WTC11 (cell line): ENCODE measurements around the gene C2orf49. TPM values are rescaled to one million over a fixed set of nuclear protein-coding genes. Genes with fewer than 3 reads are reported as not detected.

Experiments used
- ATAC-seq: fragments of 200-7000 bp; cut with Tn5 transposase; 2 replicates; pipeline ENCODE4 v1.10.0; 2021; ENCODE audit warnings: mild to moderate bottlenecking, moderate library complexity
- CTCF ChIA-PET: fragments of 300-600 bp; sonication (Branson Sonifier 250); formaldehyde crosslinking; loops from one replicate; lab custom pipeline; 2021; ENCODE audit warnings: antibody characterized with exemption; lab: Charles Lee
- POLR2A ChIA-PET: fragments of 350-600 bp; sonication (Branson Sonifier 250); formaldehyde crosslinking; loops from one replicate; lab custom pipeline; 2021; ENCODE audit warnings: antibody characterized with exemption; lab: Charles Lee
- DNase-seq: peaks from one replicate; pipeline ENCODE4 v3.0.0; 2021; ENCODE audit warnings: low spot score
- H3K27ac Mint-ChIP-seq: 2 replicates; pipeline ENCODE4 v1.8.0; 2021; ENCODE audit warnings: mixed read lengths
- H3K27me3 Mint-ChIP-seq: 2 replicates; pipeline ENCODE4 v1.8.0; 2021; ENCODE audit warnings: low read depth, mild to moderate bottlenecking, moderate library complexity, mixed read lengths
- H3K36me3 Mint-ChIP-seq: 2 replicates; pipeline ENCODE4 v1.8.0; 2021; ENCODE audit warnings: mixed read lengths
- H3K4me1 Mint-ChIP-seq: 2 replicates; pipeline ENCODE4 v1.8.0; 2022; ENCODE audit warnings: mixed read lengths
- H3K4me3 Mint-ChIP-seq: 2 replicates; pipeline ENCODE4 v1.8.0; 2021; ENCODE audit warnings: mild to moderate bottlenecking, moderate library complexity, mixed read lengths
- H3K9me3 Mint-ChIP-seq: 2 replicates; pipeline ENCODE4 v1.8.0; 2021; ENCODE audit warnings: mixed read lengths
- ATF1 ChIP-seq: sonication (generic); formaldehyde crosslinking; IDR thresholded peaks from 2 replicates; pipeline ENCODE4 v1.8.1; 2023; ENCODE audit warnings: mild to moderate bottlenecking, moderate library complexity, missing genetic modification reagents
- CBFB ChIP-seq: sonication (generic); formaldehyde crosslinking; IDR thresholded peaks from 2 replicates; pipeline ENCODE4 v1.8.1; 2022; ENCODE audit warnings: mild to moderate bottlenecking, low read depth, missing genetic modification reagents
- CREB1 ChIP-seq: sonication (generic); formaldehyde crosslinking; IDR thresholded peaks from 2 replicates; pipeline ENCODE4 v1.8.0; 2023; ENCODE audit warnings: mild to moderate bottlenecking, missing genetic modification reagents
- FOXP1 ChIP-seq: sonication (generic); formaldehyde crosslinking; IDR thresholded peaks from 2 replicates; pipeline ENCODE4 v1.8.0; 2022; ENCODE audit warnings: missing genetic modification reagents, mild to moderate bottlenecking, moderate library complexity, borderline replicate concordance
- JUN ChIP-seq: sonication (generic); formaldehyde crosslinking; IDR thresholded peaks from 2 replicates; pipeline ENCODE4 v1.8.0; 2023; ENCODE audit warnings: mild to moderate bottlenecking, missing genetic modification reagents
- NFE2L1 ChIP-seq: sonication (generic); formaldehyde crosslinking; IDR thresholded peaks from 2 replicates; pipeline ENCODE4 v1.8.1; 2023; ENCODE audit warnings: missing genetic modification reagents
- PRRX2 ChIP-seq: fragments of 250-450 bp; sonication (Bioruptor Pico); IDR thresholded peaks from 2 replicates; pipeline ENCODE4 v1.8.0; 2021; ENCODE audit warnings: mild to moderate bottlenecking
- RELA ChIP-seq: sonication (generic); formaldehyde crosslinking; IDR thresholded peaks from 2 replicates; pipeline ENCODE4 v1.8.1; 2022; ENCODE audit warnings: missing genetic modification reagents, mild to moderate bottlenecking, borderline replicate concordance
- RORB ChIP-seq: fragments of 250-450 bp; sonication (Bioruptor Pico); IDR thresholded peaks from 2 replicates; pipeline ENCODE4 v1.9.0; 2021; ENCODE audit warnings: mild to moderate bottlenecking
- SMAD4 ChIP-seq: sonication (generic); formaldehyde crosslinking; IDR thresholded peaks from 2 replicates; pipeline ENCODE4 v1.8.0; 2022; ENCODE audit warnings: mild to moderate bottlenecking, missing genetic modification reagents
- ZNF219 ChIP-seq: sonication (generic); formaldehyde crosslinking; IDR thresholded peaks from 2 replicates; pipeline ENCODE4 v1.8.0; 2023; ENCODE audit warnings: missing genetic modification reagents, mild to moderate bottlenecking, borderline replicate concordance
- ZNF396 ChIP-seq: fragments of 250-450 bp; sonication (Bioruptor Pico); IDR thresholded peaks from 2 replicates; pipeline ENCODE4 v1.8.0; 2021; ENCODE audit warnings: mild to moderate bottlenecking, moderate library complexity, borderline replicate concordance
- ZNF416 ChIP-seq: fragments of 250-450 bp; sonication (Bioruptor Pico); IDR thresholded peaks from 2 replicates; pipeline ENCODE4 v1.9.0; 2021; ENCODE audit warnings: mild to moderate bottlenecking, inconsistent platforms
- ZNF671 ChIP-seq: fragments of 250-450 bp; sonication (Bioruptor Pico); IDR thresholded peaks from 2 replicates; pipeline ENCODE4 v1.8.0; 2021; ENCODE audit warnings: mild to moderate bottlenecking
- total RNA-seq: library from RNA; stranded (reverse); gene quantifications from 3 replicates; pipeline ENCODE4 v1.2.3, GENCODE V29; 2021
- TF ChIP-seq, protein P1 (sequence below): sonication (generic); formaldehyde crosslinking; IDR thresholded peaks from 2 replicates; pipeline ENCODE4 v1.8.0; 2022; ENCODE audit warnings: missing genetic modification reagents
- TF ChIP-seq, protein P2 (sequence below): sonication (generic); formaldehyde crosslinking; IDR thresholded peaks from 2 replicates; pipeline ENCODE4 v1.8.1; 2023; ENCODE audit warnings: mild to moderate bottlenecking, missing genetic modification reagents
- TF ChIP-seq, protein P3 (sequence below): sonication (generic); formaldehyde crosslinking; IDR thresholded peaks from 2 replicates; pipeline ENCODE4 v1.8.1; 2022; ENCODE audit warnings: mild to moderate bottlenecking, moderate library complexity, missing genetic modification reagents
- TF ChIP-seq, protein P4 (sequence below): sonication (generic); formaldehyde crosslinking; IDR thresholded peaks from 2 replicates; pipeline ENCODE4 v1.8.0; 2023; ENCODE audit warnings: missing genetic modification reagents, mild to moderate bottlenecking, borderline replicate concordance
- TF ChIP-seq, protein P5 (sequence below): sonication (generic); formaldehyde crosslinking; IDR thresholded peaks from 2 replicates; pipeline ENCODE4 v1.8.1; 2023; ENCODE audit warnings: mild to moderate bottlenecking, missing genetic modification reagents, moderate library complexity
- TF ChIP-seq, protein P6 (sequence below): sonication (generic); formaldehyde crosslinking; conservative IDR thresholded peaks from 2 replicates; pipeline ENCODE4 v1.8.1; 2022; ENCODE audit warnings: mild to moderate bottlenecking, missing genetic modification reagents

C2orf49 gene
- total RNA-seq, 1 experiment from 2014 or later: 15.9 TPM

DNA sequence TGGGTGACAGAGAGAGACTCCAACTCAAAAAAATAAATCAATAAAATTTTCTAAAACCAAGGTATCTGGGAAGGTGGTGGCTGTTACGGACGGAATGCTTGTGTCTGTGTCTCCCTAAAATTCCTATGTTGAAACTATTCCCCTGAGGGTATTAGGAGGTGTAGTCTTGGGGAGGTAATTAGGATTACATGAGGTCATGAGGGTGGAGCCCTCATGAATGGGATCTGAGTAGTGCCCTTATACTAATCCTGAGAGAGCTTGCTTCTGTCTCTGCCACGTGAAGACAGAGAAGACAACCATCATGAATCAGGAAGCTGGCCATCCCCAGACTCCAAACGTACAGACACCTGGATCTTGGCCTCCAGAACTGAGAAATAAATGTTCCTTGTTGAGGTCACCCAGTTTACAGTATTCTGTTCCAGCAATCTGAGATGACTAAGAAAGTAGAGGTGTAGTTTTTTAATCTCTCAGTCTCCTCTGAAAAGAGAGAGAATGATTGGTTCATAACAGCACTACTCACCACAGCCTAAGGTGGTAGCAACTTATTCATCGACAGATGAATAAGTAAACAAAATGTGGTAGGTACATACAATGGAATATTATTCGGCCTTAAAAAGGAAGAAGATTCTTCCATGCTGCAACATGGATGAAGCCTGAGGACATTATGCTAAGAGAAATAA, 46.2 kb upstream of the C2orf49 start:
- no peak for ATAC-seq
- CTCF ChIA-PET: no interaction called here

DNA sequence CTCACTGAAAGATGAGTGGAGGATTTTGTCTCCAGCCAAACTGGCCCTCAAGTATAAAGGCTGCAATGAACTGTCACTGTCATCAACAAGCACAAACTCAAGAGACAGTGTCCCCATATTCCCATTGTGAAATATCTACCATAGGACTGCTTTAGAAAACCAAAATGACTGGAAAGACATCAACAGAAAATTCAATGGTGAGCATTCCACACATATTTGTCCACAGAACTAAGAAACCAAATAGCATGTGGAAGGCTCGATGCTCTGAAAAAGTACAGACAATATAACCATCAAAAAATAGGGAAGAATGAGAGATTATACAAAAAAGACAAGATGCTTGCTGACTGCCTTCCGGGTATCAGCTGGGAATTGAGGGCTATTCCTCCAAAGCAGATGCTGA, 45.4 kb upstream of the C2orf49 start:
- ATAC-seq (no peak), DNase-seq (no peak)
- H3K9me3 Mint-ChIP-seq: no peaks in the 10 kb centered on the region
- peaks cover 29% of the 10 kb centered on the region for H3K36me3 Mint-ChIP-seq
- H3K27ac Mint-ChIP-seq: no peak overlapping the region
- POLR2A ChIA-PET: no interaction called here
- CTCF ChIA-PET: no interaction called here
- no peak overlapping the region for H3K4me3 Mint-ChIP-seq
- H3K4me1 Mint-ChIP-seq: no peaks in the 10 kb centered on the region
- no peaks in the 10 kb centered on the region for H3K27me3 Mint-ChIP-seq
- TF ChIP-seq ATF1 (CRISPR knock-in tag): no peak
- TF ChIP-seq, protein P1, sequence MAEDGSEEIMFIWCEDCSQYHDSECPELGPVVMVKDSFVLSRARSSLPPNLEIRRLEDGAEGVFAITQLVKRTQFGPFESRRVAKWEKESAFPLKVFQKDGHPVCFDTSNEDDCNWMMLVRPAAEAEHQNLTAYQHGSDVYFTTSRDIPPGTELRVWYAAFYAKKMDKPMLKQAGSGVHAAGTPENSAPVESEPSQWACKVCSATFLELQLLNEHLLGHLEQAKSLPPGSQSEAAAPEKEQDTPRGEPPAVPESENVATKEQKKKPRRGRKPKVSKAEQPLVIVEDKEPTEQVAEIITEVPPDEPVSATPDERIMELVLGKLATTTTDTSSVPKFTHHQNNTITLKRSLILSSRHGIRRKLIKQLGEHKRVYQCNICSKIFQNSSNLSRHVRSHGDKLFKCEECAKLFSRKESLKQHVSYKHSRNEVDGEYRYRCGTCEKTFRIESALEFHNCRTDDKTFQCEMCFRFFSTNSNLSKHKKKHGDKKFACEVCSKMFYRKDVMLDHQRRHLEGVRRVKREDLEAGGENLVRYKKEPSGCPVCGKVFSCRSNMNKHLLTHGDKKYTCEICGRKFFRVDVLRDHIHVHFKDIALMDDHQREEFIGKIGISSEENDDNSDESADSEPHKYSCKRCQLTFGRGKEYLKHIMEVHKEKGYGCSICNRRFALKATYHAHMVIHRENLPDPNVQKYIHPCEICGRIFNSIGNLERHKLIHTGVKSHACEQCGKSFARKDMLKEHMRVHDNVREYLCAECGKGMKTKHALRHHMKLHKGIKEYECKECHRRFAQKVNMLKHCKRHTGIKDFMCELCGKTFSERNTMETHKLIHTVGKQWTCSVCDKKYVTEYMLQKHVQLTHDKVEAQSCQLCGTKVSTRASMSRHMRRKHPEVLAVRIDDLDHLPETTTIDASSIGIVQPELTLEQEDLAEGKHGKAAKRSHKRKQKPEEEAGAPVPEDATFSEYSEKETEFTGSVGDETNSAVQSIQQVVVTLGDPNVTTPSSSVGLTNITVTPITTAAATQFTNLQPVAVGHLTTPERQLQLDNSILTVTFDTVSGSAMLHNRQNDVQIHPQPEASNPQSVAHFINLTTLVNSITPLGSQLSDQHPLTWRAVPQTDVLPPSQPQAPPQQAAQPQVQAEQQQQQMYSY: no peak
- TF ChIP-seq, protein P2, sequence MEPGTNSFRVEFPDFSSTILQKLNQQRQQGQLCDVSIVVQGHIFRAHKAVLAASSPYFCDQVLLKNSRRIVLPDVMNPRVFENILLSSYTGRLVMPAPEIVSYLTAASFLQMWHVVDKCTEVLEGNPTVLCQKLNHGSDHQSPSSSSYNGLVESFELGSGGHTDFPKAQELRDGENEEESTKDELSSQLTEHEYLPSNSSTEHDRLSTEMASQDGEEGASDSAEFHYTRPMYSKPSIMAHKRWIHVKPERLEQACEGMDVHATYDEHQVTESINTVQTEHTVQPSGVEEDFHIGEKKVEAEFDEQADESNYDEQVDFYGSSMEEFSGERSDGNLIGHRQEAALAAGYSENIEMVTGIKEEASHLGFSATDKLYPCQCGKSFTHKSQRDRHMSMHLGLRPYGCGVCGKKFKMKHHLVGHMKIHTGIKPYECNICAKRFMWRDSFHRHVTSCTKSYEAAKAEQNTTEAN (CRISPR knock-in tag): no peak
- TF ChIP-seq, protein P3, sequence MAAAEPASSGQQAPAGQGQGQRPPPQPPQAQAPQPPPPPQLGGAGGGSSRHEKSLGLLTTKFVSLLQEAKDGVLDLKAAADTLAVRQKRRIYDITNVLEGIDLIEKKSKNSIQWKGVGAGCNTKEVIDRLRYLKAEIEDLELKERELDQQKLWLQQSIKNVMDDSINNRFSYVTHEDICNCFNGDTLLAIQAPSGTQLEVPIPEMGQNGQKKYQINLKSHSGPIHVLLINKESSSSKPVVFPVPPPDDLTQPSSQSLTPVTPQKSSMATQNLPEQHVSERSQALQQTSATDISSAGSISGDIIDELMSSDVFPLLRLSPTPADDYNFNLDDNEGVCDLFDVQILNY (CRISPR knock-in tag): no peak
- no peak for TF ChIP-seq ZNF396
- no peak for TF ChIP-seq ZNF416

More for the DNA sequence above, 46.2 kb upstream of the C2orf49 start:
- no peaks in the 10 kb centered on the region for H3K9me3 Mint-ChIP-seq
- no peak overlapping the region for H3K4me3 Mint-ChIP-seq
- POLR2A ChIA-PET: no interaction called here
- TF ChIP-seq ZNF671 (CRISPR knock-in tag) (no peak), PRRX2 (no peak), NFE2L1 (no peak)
- no peaks in the 10 kb centered on the region for H3K27me3 Mint-ChIP-seq
- H3K4me1 Mint-ChIP-seq: no peaks in the 10 kb centered on the region
- H3K27ac Mint-ChIP-seq: no peak overlapping the region
- peaks cover 25% of the 10 kb centered on the region for H3K36me3 Mint-ChIP-seq
- no peak for DNase-seq

DNA sequence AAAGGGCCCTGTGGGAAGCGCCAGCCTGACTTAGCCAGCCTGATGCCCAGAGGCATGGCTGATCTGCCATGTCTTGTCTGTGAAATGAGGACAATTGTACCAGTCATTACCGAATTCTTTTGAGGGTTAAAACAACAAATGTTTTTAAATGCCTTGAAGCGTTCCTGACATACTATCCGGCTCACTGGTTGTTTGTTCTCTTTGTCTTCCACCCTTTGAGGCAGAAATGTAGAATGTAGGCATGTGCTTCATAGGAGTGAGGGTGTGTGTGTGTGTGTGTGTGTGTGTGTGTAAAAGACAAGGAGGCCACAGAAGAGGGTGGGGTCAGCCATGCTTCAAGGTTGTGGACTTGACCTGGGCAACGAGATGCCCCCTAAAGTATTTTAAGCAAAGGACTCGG, 43.3 kb upstream of the C2orf49 start:
- CTCF ChIA-PET: interaction anchor here (0.5 to 2.4 kb wide), 9 partner anchors 15 to 180 kb away, joined by 3 to 12 read pairs (median 8); no protein-coding TSS in a partner anchor
- no peaks in the 10 kb centered on the region for H3K4me1 Mint-ChIP-seq
- DNase-seq: no peak
- H3K4me3 Mint-ChIP-seq: no peak overlapping the region
- no peak overlapping the region for H3K27ac Mint-ChIP-seq
- no peak for ATAC-seq
- POLR2A ChIA-PET: no interaction called here
- H3K36me3 Mint-ChIP-seq: peaks cover 45% of the 10 kb centered on the region
- no peaks in the 10 kb centered on the region for H3K27me3 Mint-ChIP-seq
- H3K9me3 Mint-ChIP-seq: no peaks in the 10 kb centered on the region
- TF ChIP-seq ZNF396 (no peak), CREB1 (CRISPR knock-in tag) (no peak), ZNF219 (CRISPR knock-in tag) (no peak), SMAD4 (CRISPR knock-in tag) (no peak), RELA (CRISPR knock-in tag) (no peak), JUN (no peak), RORB (CRISPR knock-in tag) (no peak), FOXP1 (CRISPR knock-in tag) (no peak), CBFB (CRISPR knock-in tag) (no peak)
- TF ChIP-seq, protein P4, sequence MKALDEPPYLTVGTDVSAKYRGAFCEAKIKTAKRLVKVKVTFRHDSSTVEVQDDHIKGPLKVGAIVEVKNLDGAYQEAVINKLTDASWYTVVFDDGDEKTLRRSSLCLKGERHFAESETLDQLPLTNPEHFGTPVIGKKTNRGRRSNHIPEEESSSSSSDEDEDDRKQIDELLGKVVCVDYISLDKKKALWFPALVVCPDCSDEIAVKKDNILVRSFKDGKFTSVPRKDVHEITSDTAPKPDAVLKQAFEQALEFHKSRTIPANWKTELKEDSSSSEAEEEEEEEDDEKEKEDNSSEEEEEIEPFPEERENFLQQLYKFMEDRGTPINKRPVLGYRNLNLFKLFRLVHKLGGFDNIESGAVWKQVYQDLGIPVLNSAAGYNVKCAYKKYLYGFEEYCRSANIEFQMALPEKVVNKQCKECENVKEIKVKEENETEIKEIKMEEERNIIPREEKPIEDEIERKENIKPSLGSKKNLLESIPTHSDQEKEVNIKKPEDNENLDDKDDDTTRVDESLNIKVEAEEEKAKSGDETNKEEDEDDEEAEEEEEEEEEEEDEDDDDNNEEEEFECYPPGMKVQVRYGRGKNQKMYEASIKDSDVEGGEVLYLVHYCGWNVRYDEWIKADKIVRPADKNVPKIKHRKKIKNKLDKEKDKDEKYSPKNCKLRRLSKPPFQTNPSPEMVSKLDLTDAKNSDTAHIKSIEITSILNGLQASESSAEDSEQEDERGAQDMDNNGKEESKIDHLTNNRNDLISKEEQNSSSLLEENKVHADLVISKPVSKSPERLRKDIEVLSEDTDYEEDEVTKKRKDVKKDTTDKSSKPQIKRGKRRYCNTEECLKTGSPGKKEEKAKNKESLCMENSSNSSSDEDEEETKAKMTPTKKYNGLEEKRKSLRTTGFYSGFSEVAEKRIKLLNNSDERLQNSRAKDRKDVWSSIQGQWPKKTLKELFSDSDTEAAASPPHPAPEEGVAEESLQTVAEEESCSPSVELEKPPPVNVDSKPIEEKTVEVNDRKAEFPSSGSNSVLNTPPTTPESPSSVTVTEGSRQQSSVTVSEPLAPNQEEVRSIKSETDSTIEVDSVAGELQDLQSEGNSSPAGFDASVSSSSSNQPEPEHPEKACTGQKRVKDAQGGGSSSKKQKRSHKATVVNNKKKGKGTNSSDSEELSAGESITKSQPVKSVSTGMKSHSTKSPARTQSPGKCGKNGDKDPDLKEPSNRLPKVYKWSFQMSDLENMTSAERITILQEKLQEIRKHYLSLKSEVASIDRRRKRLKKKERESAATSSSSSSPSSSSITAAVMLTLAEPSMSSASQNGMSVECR (CRISPR knock-in tag): no peak
- TF ChIP-seq, protein P5, sequence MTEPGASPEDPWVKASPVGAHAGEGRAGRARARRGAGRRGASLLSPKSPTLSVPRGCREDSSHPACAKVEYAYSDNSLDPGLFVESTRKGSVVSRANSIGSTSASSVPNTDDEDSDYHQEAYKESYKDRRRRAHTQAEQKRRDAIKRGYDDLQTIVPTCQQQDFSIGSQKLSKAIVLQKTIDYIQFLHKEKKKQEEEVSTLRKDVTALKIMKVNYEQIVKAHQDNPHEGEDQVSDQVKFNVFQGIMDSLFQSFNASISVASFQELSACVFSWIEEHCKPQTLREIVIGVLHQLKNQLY (CRISPR knock-in tag): no peak
- TF ChIP-seq, protein P6, sequence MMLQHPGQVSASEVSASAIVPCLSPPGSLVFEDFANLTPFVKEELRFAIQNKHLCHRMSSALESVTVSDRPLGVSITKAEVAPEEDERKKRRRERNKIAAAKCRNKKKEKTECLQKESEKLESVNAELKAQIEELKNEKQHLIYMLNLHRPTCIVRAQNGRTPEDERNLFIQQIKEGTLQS (CRISPR knock-in tag): no peak
